K562 (cell line): ENCODE measurements around the gene STX7. TPM values are rescaled to one million over a fixed set of nuclear protein-coding genes. Genes with fewer than 3 reads are reported as not detected.

Experiments used
- ATAC-seq: fragments of 200-7000 bp; cut with Tn5 transposase; 3 replicates; pipeline ENCODE4 v1.9.1; 2020; ENCODE audit warnings: moderate library complexity
- BruUV-seq: library from RNA; stranded (reverse); fragments of 400-500 nt; replicated peaks from 2 replicates; lab custom pipeline; 2021; lab: Mats Ljungman, UMichigan
- CTCF ChIA-PET: fragments of 300-600 bp; formaldehyde crosslinking; extraction: SDS; loops from one replicate; lab custom pipeline; 2021; ENCODE audit warnings: low intra/inter-chr PET ratio; lab: Yijun Ruan, JAX
- POLR2A ChIA-PET: fragments of 300-600, 350-650 bp; sonication (Branson Sonifier 250); formaldehyde crosslinking; extraction: SDS; loops from one replicate; lab custom pipeline; 2021; ENCODE audit warnings: antibody characterized with exemption, inconsistent platforms; lab: Yijun Ruan, JAX
- DNase-seq, 4 experiments: peaks; one replicate each; pipeline versions ENCODE4 v3.0.0 to v3.0.0-alpha.2; 2011 to 2018; ENCODE audit warnings: low spot score in 3 of 4, mixed read lengths in 3 of 4; ENCODE audit errors: extremely low read depth in 1 of 4
- FAIRE-seq: peaks from 2 replicates; lab custom pipeline; 2011; peaks lifted over from hg19 to GRCh38; lab: Jason Lieb, UNC
- H2AFZ ChIP-seq: 2 replicates; pipeline ENCODE4 v1.6.0; 2011; ENCODE audit warnings: low read depth, low read length, control low read depth, inconsistent platforms
- H3K27ac ChIP-seq: fragments of 200-600 bp; 3 replicates; pipeline ENCODE4 v1.8.0; 2011; ENCODE audit warnings: low read depth, mild to moderate bottlenecking, control low read depth, inconsistent platforms, low read length, moderate library complexity, mixed read lengths; ENCODE audit errors: extremely low read depth
- H3K27me3 ChIP-seq, 2 experiments: fragments of 300-600 bp in 1 of 2; 2 replicates in 1 of 2; 3 replicates in 1 of 2; pipeline versions ENCODE4 v1.6.0 to v1.8.0; 2011; ENCODE audit warnings: inconsistent platforms in 2 of 2, low read length in 2 of 2, mild to moderate bottlenecking in 1 of 2, mixed read lengths in 1 of 2, moderate library complexity in 1 of 2; ENCODE audit not compliant: control insufficient read depth in 2 of 2, insufficient read depth in 2 of 2
- H3K36me3 ChIP-seq: fragments of 300-600 bp; 3 replicates; pipeline ENCODE4 v1.8.0; 2011; ENCODE audit warnings: mild to moderate bottlenecking, low read length, inconsistent platforms; ENCODE audit not compliant: control insufficient read depth, insufficient read depth
- H3K4me1 ChIP-seq, 2 experiments: fragments of 200-600 bp in 1 of 2; replicated peaks in 1 of 2; 2 replicates in 1 of 2; 3 replicates in 1 of 2; pipeline versions ENCODE4 v1.5.1 to v1.8.0; 2011; ENCODE audit warnings: inconsistent platforms in 2 of 2, low read length in 2 of 2, mild to moderate bottlenecking in 1 of 2, mixed read lengths in 1 of 2, moderate library complexity in 1 of 2; ENCODE audit not compliant: control insufficient read depth in 2 of 2, insufficient read depth in 2 of 2
- H3K4me2 ChIP-seq: 2 replicates; pipeline ENCODE4 v1.6.1; 2011; ENCODE audit warnings: low read length, control low read depth, inconsistent platforms, mixed read lengths; ENCODE audit not compliant: insufficient read depth
- H3K4me3 ChIP-seq: fragments of 200-600 bp; sonication (generic), shearing (Covaris generic); 2 replicates; pipeline ENCODE4 v1.5.1; 2016; ENCODE audit warnings: control low read depth, inconsistent platforms
- H3K79me2 ChIP-seq: fragments of 200-600 bp; 3 replicates; pipeline ENCODE4 v1.8.0; 2011; ENCODE audit warnings: low read length, inconsistent platforms; ENCODE audit not compliant: control insufficient read depth, insufficient read depth
- H3K9ac ChIP-seq, 2 experiments: 2 replicates each; pipeline versions ENCODE4 v1.6.0 to v1.6.1; 2011; ENCODE audit warnings: low read depth in 2 of 2, low read length in 2 of 2, control low read depth in 1 of 2, inconsistent platforms in 1 of 2, mild to moderate bottlenecking in 1 of 2, mixed read lengths in 1 of 2; ENCODE audit not compliant: insufficient read depth in 1 of 2
- H3K9me1 ChIP-seq: one replicate; pipeline ENCODE4 v1.6.0; 2011; ENCODE audit warnings: inconsistent platforms, mild to moderate bottlenecking, low read length, moderate library complexity; ENCODE audit not compliant: control insufficient read depth, insufficient read depth
- H3K9me3 ChIP-seq: replicated peaks from 2 replicates; pipeline ENCODE4 v1.5.1; 2011; ENCODE audit warnings: low read depth, low read length, inconsistent platforms; ENCODE audit not compliant: control insufficient read depth, insufficient read depth
- H4K20me1 ChIP-seq: replicated peaks from 2 replicates; pipeline ENCODE4 v1.6.1; 2011; ENCODE audit warnings: low read length, inconsistent platforms, mixed read lengths; ENCODE audit not compliant: control insufficient read depth, insufficient read depth
- HOXB6 ChIP-seq: fragments of 250-450 bp; sonication (Bioruptor Pico); IDR thresholded peaks from 2 replicates; pipeline ENCODE4 v1.5.1; 2022; ENCODE audit warnings: mild to moderate bottlenecking, borderline replicate concordance
- NCOA6 ChIP-seq: fragments of 450-650 bp; IDR thresholded peaks from 2 replicates; pipeline ENCODE4 v1.6.1; 2017; ENCODE audit warnings: mild to moderate bottlenecking
- ZSCAN32 ChIP-seq: fragments of 450-650 bp; formaldehyde crosslinking; IDR thresholded peaks from 2 replicates; pipeline ENCODE4 v1.4.0; 2020; ENCODE audit warnings: mild to moderate bottlenecking, moderate library complexity
- WGBS: fragments of 100-300 bp; shearing (Covaris generic); methylation state at CpG from one replicate; pipeline ENCODE4 v1.1.6; 2016; ENCODE audit warnings: low coverage, mixed read lengths; ENCODE audit not compliant: insufficient coverage; ENCODE audit errors: missing lambda C conversion rate; 5-methylcytosine and 5-hydroxymethylcytosine counted together
- in situ Hi-C: fragments of 300-500 bp; cut with MboI; formaldehyde crosslinking; loops from 4 replicates; pipeline ENCODE4 v1.15.0; 2018; ENCODE audit warnings: inconsistent platforms, mixed read lengths
- intact Hi-C: fragments of 100-400 bp; cut with micrococcal nuclease; formaldehyde crosslinking; loops from 2 replicates; pipeline ENCODE4 v1.14.2; 2022
- polyA plus RNA-seq, 8 experiments: library from polyadenylated mRNA; depleted of rRNA in 4 of 8; stranded (reverse) in 5 of 8; unstranded in 3 of 8; fragments of >200 nt; fragmentation: Nextera tagmentation in 2 of 8; fragmentation: Illumina TruSeq in 1 of 8; extraction: Ambion mirVana in 2 of 8; extraction: Trizol in 1 of 8; gene quantifications; 2 replicates each; pipeline versions ENCODE4 v1.2.1 to v1.2.3, GENCODE V29; 2011 to 2014; ENCODE audit warnings: inconsistent platforms in 1 of 8, missing spikeins in 1 of 8
- total RNA-seq, 7 experiments: library from RNA; depleted of rRNA in 6 of 7; stranded (reverse); fragments of >200 nt in 6 of 7; fragmentation: Illumina TruSeq in 2 of 7; extraction: Trizol in 2 of 7; gene quantifications; 2 replicates each; pipeline versions ENCODE4 v1.2.1 to v1.2.3, GENCODE V29; 2011 to 2021; ENCODE audit warnings: low replicate concordance in 1 of 7

Gene STX7
- total and polyA plus RNA-seq, 9 of the 15 experiments (the other 6 are each of a cell fraction or from before 2014, with no cell fraction given), result 13.0 to 34.4 (median 25.3) TPM

DNA sequence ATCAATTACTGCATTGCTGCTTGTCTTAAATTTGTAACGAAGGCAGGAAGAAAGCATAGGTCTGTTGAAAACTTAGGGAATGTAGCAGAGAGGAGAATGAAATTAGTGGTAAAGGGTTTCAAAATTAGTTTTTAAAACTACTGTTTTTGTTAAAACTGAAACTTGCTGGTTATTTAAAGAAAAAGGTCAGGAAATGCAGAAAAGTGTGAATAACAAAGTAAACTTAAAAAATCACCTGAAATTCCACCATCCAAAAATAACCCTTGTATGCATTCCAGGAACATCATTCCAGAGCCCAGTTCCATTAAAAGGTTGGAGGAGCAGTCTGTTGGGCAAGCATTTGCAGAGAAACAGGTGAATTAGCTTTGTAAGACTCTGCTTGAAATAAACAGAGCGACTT lies 108.6 kb downstream of the STX7 start:
- Histone ChIP-seq H3K4me3 (no peak overlapping the region), H3K36me3 (no peaks in the 10 kb centered on the region), H3K4me2 (no peak overlapping the region), H3K79me2 (no peaks in the 10 kb centered on the region), H3K9ac (no peak overlapping the region), H3K27me3 (peaks cover 9 to 28% of the 10 kb centered on the region in 2 experiments; a peak in 4 of 5 replicates), H3K9me3 (no peaks in the 10 kb centered on the region), H4K20me1 (no peaks in the 10 kb centered on the region), H3K9me1 (no peaks in the 10 kb centered on the region), H2AFZ (no peak overlapping the region), H3K27ac (no peak overlapping the region), H3K4me1 (peaks cover 0 to 11% of the 10 kb centered on the region in 2 experiments; a peak in 2 of 5 replicates)
- POLR2A ChIA-PET, result no interaction called here
- ATAC-seq, result no peak
- FAIRE-seq, result no peak
- DNase-seq, result no peak
- CTCF ChIA-PET, result no interaction called here
- intact Hi-C loops, result no loop called here
- in situ Hi-C loops, result no loop called here
- no peak for TF ChIP-seq HOXB6 (CRISPR knock-in tag)
- no TSS peak for BruUV-seq
- 0% methylated on average over 2 of the region's 2 CpGs for WGBS

DNA sequence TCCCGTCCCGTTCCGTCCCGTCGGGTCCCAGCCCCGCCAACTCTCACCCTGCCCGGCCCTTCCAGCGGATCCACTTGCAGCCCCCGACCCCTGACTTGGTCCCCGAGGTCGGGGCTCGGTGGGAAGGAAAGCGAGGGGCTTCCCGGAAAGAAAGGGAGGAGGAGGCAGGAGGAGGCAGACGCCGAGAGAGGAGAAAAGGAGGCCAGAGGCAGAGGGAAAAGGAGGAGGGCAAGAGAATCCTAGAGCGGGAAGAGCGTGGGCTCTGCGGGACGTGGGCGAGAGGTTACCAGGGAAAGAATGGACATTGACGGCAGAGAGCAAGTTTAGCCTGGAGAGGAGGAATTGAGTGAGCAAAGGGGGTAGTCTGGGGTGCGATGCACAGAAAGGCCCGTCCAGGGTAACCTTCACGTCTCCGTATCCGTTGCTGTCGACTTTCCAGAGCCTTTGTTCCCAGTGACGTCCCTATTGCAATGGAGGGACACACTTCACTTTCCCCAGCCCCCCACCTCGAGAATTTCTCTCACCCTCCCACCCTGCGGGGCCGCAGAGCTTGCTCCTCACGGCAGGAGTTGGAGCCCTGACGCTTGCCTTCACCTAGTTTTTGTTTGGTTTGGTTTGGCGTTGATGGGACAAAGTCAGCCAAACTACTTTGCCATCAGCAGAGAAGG lies 111.2 kb downstream of the STX7 start:
- WGBS, result 11% methylated on average over 19 of the region's 35 CpGs
- intact Hi-C loops, result no loop called here
- in situ Hi-C loops, result no loop called here
- POLR2A ChIA-PET, result interaction anchor here (0.7 kb wide), 1 partner anchor 151 kb away, joined by 3 read pairs; no protein-coding TSS in a partner anchor
- no peak for FAIRE-seq
- Histone ChIP-seq H3K27me3 (peaks cover 9 to 28% of the 10 kb centered on the region in 2 experiments; a peak in 4 of 5 replicates), H3K79me2 (no peaks in the 10 kb centered on the region), H3K4me2 (no peak overlapping the region), H2AFZ (no peak overlapping the region), H3K36me3 (no peaks in the 10 kb centered on the region), H3K9me1 (no peaks in the 10 kb centered on the region), H4K20me1 (no peaks in the 10 kb centered on the region), H3K9ac (peak overlapping the region in 1 of 2 experiments; percentile 26; a peak in 1 of 4 replicates), H3K9me3 (no peaks in the 10 kb centered on the region), H3K4me3 (no peak overlapping the region), H3K27ac (no peak overlapping the region), H3K4me1 (peaks cover 0 to 11% of the 10 kb centered on the region in 2 experiments; a peak in 2 of 5 replicates)
- DNase-seq, result no peak
- no TSS peak for BruUV-seq
- 0 out of 2 replicates have a peak, but pooled peaks have one; percentile 29 for TF ChIP-seq NCOA6
- no peak for TF ChIP-seq ZSCAN32 (CRISPR knock-in tag)
- no peak; the same call in 2 of the 3 replicates for ATAC-seq
- CTCF ChIA-PET, result no interaction called here
